ENCODE results near the gene HIVEP2. TPM values are rescaled to one million over a fixed set of nuclear protein-coding genes. Genes with fewer than 3 reads are reported as not detected.

The HIVEP2 gene
- total and polyA plus RNA-seq, 2 experiments from 2014 or later, result 8.3 to 21.0 TPM

DNA sequence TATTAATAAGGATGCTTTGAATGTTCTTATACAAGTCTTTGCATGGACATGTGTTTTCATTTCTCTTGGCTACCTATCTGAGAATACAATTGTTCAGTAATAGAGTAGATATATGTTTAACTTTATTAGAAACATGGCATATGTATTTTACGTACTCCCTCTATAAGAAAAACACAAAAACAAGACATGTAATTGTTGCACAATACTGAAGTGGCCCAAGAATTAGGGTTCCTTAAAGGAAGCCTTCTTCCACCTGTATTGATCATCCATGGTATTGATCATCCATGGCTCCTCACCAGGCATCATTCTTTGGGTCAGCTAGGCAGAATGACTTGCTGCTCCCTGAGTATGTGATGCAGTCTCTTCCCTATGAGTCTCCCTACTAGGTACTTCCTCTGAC is 20.2 kb upstream of the HIVEP2 start:
- 91 to 93% methylated on average over 1 of the region's 1 CpG for WGBS, 2 experiments (ENCODE audit: low coverage in 1 of 2, low lambda C conversion rate in 2 of 2, missing lambda C conversion rate in 2 of 2)
- Histone ChIP-seq H4K20me1 (ENCODE audit: insufficient read depth) (no peaks in the 10 kb centered on the region), H3K9me3 (ENCODE audit: low read depth) (no peaks in the 10 kb centered on the region), H3K9me2 (ENCODE audit: insufficient read depth) (no peaks in the 10 kb centered on the region), H3K4me3 (no peak overlapping the region), H3K27me3 (replicated peaks; ENCODE audit: insufficient read depth) (no peaks in the 10 kb centered on the region), H3K4me1 (ENCODE audit: insufficient read depth) (peaks cover 4% of the 10 kb centered on the region), H2AFZ (no peak overlapping the region), H3K9ac (no peak overlapping the region), H3K4me2 (ENCODE audit: unreplicated experiment) (no peak overlapping the region), H3F3A (ENCODE audit: insufficient read depth) (peaks cover 7% of the 10 kb centered on the region), H3K27ac (no peak overlapping the region), H3K79me2 (ENCODE audit: insufficient read depth) (no peaks in the 10 kb centered on the region), H3K36me3 (ENCODE audit: low read depth) (no peaks in the 10 kb centered on the region)
- no peak for DNase-seq
- TF ChIP-seq EZH2 (IDR thresholded peaks at IDR 0.05; ENCODE audit: insufficient read depth, poor library complexity, severe bottlenecking), result no peak
- no peak for TF ChIP-seq EZH2phosphoT487 (IDR thresholded peaks at IDR 0.05; ENCODE audit: insufficient read depth, low read depth)
- in situ Hi-C loops (cut with MboI), result no loop called here

DNA sequence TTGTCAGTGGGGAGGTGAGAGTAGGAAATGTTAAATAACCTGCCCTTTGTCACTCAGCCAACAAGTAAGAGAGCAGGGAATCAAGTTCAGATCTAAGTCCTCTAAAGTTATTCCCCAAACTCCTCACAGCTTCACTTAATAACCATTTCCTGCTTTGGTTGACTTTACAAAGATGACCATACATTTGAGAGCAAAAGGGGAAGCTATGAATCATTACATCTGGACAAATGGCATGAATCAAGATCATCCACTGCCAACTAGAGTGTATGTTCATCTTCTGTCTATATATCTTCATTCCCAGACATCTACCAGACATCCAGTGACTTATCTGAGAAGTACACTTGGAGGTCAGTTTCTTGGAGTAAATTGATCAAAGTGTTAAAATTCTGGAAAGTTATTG is 15.1 kb upstream of the HIVEP2 start:
- no peak for TF ChIP-seq EZH2phosphoT487 (IDR thresholded peaks at IDR 0.05; ENCODE audit: insufficient read depth, low read depth)
- no peak for TF ChIP-seq EZH2 (IDR thresholded peaks at IDR 0.05; ENCODE audit: insufficient read depth, poor library complexity, severe bottlenecking)
- peak overlapping the region; percentile 14 for H3K4me2 ChIP-seq (ENCODE audit: unreplicated experiment)
- peak; percentile 71 for DNase-seq

DNA sequence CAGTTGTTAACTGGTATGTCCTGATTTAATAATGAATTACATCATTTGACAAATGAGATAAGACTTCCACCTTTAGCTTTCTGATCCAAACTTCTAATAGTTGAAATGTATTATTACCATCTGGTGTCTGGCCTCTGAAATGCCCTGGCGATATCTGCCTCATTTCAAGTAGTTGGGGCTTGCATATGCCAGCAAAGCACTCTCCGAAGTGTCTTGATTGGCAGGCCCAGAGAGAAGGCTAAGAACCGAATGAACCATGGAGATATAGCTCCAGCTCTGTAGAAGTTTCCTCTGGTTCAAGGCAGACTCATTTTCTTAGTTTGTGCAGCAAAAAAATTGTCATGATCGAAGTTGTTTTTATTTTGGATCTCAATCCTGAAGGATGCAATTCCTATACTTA is 13.4 kb upstream of the HIVEP2 start:
- H3K9me3 ChIP-seq (ENCODE audit: low read depth), result no peaks in the 10 kb centered on the region

More for the DNA sequence above, 15.1 kb upstream of the HIVEP2 start:
- Histone ChIP-seq H3F3A (ENCODE audit: insufficient read depth) (peaks cover 20% of the 10 kb centered on the region), H3K36me3 (ENCODE audit: low read depth) (no peaks in the 10 kb centered on the region), H3K27ac (no peak overlapping the region), H3K9me2 (ENCODE audit: insufficient read depth) (no peaks in the 10 kb centered on the region), H3K4me1 (ENCODE audit: insufficient read depth) (peaks cover 10% of the 10 kb centered on the region), H3K9ac (no peak overlapping the region), H4K20me1 (ENCODE audit: insufficient read depth) (no peaks in the 10 kb centered on the region), H3K9me3 (ENCODE audit: low read depth) (no peaks in the 10 kb centered on the region), H2AFZ (no peak overlapping the region), H3K27me3 (replicated peaks; ENCODE audit: insufficient read depth) (no peaks in the 10 kb centered on the region), H3K4me3 (no peak overlapping the region), H3K79me2 (ENCODE audit: insufficient read depth) (no peaks in the 10 kb centered on the region)
- in situ Hi-C loops (cut with MboI), result no loop called here

DNA sequence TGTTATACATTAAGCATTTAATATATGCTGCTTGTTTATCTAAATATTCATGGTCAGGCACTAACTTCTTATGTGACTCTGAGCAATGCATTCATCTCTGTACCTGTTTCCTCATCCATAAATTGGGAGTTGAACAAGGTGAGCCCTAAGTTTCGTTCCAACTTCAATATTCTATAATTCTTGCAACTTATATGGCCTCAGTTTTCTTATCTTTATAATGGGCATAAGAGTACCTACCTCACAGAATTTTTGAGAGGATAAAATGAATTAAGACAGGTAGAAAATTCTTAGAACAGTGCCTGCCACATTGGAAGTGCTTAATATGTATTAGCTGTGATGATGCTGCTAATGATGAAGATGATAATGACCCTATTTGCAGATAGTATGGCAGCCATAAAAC is 11.8 kb upstream of the HIVEP2 start:
- Histone ChIP-seq H3K9me3 (ENCODE audit: low read depth) (no peaks in the 10 kb centered on the region), H3K9me2 (ENCODE audit: insufficient read depth) (no peaks in the 10 kb centered on the region), H3K27ac (no peak overlapping the region), H3K4me3 (no peak overlapping the region), H3K4me2 (ENCODE audit: unreplicated experiment) (no peak overlapping the region), H2AFZ (no peak overlapping the region), H3F3A (ENCODE audit: insufficient read depth) (peaks cover 20% of the 10 kb centered on the region), H3K4me1 (ENCODE audit: insufficient read depth) (peaks cover 10% of the 10 kb centered on the region), H3K27me3 (replicated peaks; ENCODE audit: insufficient read depth) (no peaks in the 10 kb centered on the region), H3K36me3 (ENCODE audit: low read depth) (no peaks in the 10 kb centered on the region), H3K9ac (no peak overlapping the region), H3K79me2 (ENCODE audit: insufficient read depth) (no peaks in the 10 kb centered on the region), H4K20me1 (ENCODE audit: insufficient read depth) (no peaks in the 10 kb centered on the region)
- 74 to 95% methylated on average over 1 of the region's 1 CpG for WGBS, 2 experiments (ENCODE audit: low coverage in 1 of 2, low lambda C conversion rate in 2 of 2, missing lambda C conversion rate in 2 of 2)
- no peak for DNase-seq
- TF ChIP-seq EZH2 (IDR thresholded peaks at IDR 0.05; ENCODE audit: insufficient read depth, poor library complexity, severe bottlenecking) (no peak), EZH2phosphoT487 (IDR thresholded peaks at IDR 0.05; ENCODE audit: insufficient read depth, low read depth) (no peak)
- in situ Hi-C loops (cut with MboI), result no loop called here

More for the DNA sequence above, 13.4 kb upstream of the HIVEP2 start:
- Histone ChIP-seq H3K9me2 (ENCODE audit: insufficient read depth) (no peaks in the 10 kb centered on the region), H3K4me2 (ENCODE audit: unreplicated experiment) (no peak overlapping the region), H2AFZ (no peak overlapping the region), H3K36me3 (ENCODE audit: low read depth) (no peaks in the 10 kb centered on the region), H4K20me1 (ENCODE audit: insufficient read depth) (no peaks in the 10 kb centered on the region), H3K4me3 (no peak overlapping the region), H3K79me2 (ENCODE audit: insufficient read depth) (no peaks in the 10 kb centered on the region), H3F3A (ENCODE audit: insufficient read depth) (peaks cover 20% of the 10 kb centered on the region), H3K27me3 (replicated peaks; ENCODE audit: insufficient read depth) (no peaks in the 10 kb centered on the region), H3K27ac (no peak overlapping the region), H3K4me1 (ENCODE audit: insufficient read depth) (peaks cover 10% of the 10 kb centered on the region), H3K9ac (no peak overlapping the region)
- no peak for TF ChIP-seq EZH2phosphoT487 (IDR thresholded peaks at IDR 0.05; ENCODE audit: insufficient read depth, low read depth)
- TF ChIP-seq EZH2 (IDR thresholded peaks at IDR 0.05; ENCODE audit: insufficient read depth, poor library complexity, severe bottlenecking), result no peak
- in situ Hi-C loops (cut with MboI), result no loop called here
- DNase-seq, result no peak
- WGBS, 2 experiments (ENCODE audit: low coverage in 1 of 2, low lambda C conversion rate in 2 of 2, missing lambda C conversion rate in 2 of 2), result 51 to 56% methylated on average over 4 of the region's 4 CpGs

DNA sequence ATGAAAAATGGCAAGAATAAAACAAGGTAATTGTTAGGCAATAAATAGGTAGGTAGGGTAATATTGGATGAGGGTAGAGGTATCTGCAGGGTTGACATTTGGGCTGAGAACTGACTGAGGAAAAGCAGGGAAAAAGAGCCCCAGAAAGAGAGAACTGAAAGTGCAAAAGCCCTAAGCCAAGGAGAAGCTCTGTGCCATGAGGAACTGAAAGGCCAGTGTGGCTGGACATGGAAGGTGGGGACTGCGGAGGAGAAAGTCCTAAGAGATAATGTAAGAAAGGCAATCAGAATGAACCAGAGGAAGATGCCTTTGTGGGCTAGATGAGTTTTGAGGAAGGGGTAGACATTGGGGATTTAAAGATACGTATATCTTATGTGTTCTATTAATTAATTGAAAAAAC is 9.9 kb upstream of the HIVEP2 start:
- Histone ChIP-seq H3K9me3 (ENCODE audit: low read depth) (no peaks in the 10 kb centered on the region), H3K9ac (no peak overlapping the region), H3F3A (ENCODE audit: insufficient read depth) (peaks cover 10% of the 10 kb centered on the region), H3K4me3 (no peak overlapping the region), H3K27ac (no peak overlapping the region), H2AFZ (no peak overlapping the region), H3K79me2 (ENCODE audit: insufficient read depth) (no peaks in the 10 kb centered on the region), H3K27me3 (replicated peaks; ENCODE audit: insufficient read depth) (no peaks in the 10 kb centered on the region), H4K20me1 (ENCODE audit: insufficient read depth) (no peaks in the 10 kb centered on the region), H3K9me2 (ENCODE audit: insufficient read depth) (no peaks in the 10 kb centered on the region), H3K36me3 (ENCODE audit: low read depth) (no peaks in the 10 kb centered on the region), H3K4me1 (ENCODE audit: insufficient read depth) (peaks cover 4% of the 10 kb centered on the region), H3K4me2 (ENCODE audit: unreplicated experiment) (no peak overlapping the region)
- in situ Hi-C loops (cut with MboI), result no loop called here
- TF ChIP-seq EZH2 (IDR thresholded peaks at IDR 0.05; ENCODE audit: insufficient read depth, poor library complexity, severe bottlenecking) (no peak), EZH2phosphoT487 (IDR thresholded peaks at IDR 0.05; ENCODE audit: insufficient read depth, low read depth) (no peak)
- 87 to 94% methylated on average over 2 of the region's 2 CpGs for WGBS, 2 experiments (ENCODE audit: low coverage in 1 of 2, low lambda C conversion rate in 2 of 2, missing lambda C conversion rate in 2 of 2)
- DNase-seq, result no peak
